ENCODE measurements around the gene SIGLEC12. TPM values are rescaled to one million over a fixed set of nuclear protein-coding genes. Genes with fewer than 3 reads are reported as not detected.
"Not testable (repeated sequence)": the region's sequence is repeated elsewhere in the genome, so short reads cannot be mapped to it uniquely, and the experiment has no call there.

SIGLEC12 gene
- total RNA-seq, 1 donor from 2014 or later: not detected

DNA sequence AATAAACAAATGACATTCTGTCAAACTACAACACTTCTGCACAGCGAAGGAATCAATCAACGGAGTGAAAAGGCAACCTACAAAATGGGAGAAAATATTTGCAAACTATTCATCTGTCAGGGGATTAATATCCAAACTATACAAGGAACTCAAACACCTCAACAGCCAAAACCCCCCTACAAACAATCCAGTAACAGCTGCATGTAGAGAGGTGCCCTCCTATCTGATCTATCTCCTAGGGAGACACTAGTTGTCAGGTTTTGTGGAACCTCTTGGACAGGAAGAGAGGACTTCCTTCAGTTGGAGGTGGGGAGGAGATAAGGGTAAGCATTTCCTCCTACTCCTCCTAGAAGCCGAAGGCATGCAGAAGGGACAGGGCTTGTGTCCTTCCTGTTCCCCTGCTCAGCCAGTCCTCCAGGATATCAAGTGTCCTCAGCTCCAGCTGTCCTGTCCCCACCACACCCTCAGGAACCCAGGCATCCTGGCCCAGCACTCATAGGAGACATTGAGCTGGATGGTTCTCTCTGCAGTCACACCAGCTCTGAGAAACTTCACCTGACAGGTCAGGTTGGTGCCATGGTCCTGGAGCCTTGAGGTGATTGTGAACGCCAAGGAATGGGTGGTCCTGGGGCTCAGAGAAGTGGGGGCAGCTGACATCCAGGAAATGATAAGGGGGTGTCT lies 33.6 kb downstream of the SIGLEC12 start:
- Mint-ChIP-seq H3K27ac (ENCODE audit: unreplicated experiment) (peak overlapping the region; percentile 85), H3K36me3 (ENCODE audit: low read depth, unreplicated experiment) (no peaks in the 10 kb centered on the region), H3K9me3 (ENCODE audit: unreplicated experiment) (no peaks in the 10 kb centered on the region), H3K4me1 (ENCODE audit: unreplicated experiment) (peaks cover 47% of the 10 kb centered on the region), H3K4me3 (ENCODE audit: unreplicated experiment) (peak overlapping the region; percentile 15), H3K27me3 (ENCODE audit: unreplicated experiment) (peaks cover 4% of the 10 kb centered on the region)
- TF ChIP-seq, protein P1, sequence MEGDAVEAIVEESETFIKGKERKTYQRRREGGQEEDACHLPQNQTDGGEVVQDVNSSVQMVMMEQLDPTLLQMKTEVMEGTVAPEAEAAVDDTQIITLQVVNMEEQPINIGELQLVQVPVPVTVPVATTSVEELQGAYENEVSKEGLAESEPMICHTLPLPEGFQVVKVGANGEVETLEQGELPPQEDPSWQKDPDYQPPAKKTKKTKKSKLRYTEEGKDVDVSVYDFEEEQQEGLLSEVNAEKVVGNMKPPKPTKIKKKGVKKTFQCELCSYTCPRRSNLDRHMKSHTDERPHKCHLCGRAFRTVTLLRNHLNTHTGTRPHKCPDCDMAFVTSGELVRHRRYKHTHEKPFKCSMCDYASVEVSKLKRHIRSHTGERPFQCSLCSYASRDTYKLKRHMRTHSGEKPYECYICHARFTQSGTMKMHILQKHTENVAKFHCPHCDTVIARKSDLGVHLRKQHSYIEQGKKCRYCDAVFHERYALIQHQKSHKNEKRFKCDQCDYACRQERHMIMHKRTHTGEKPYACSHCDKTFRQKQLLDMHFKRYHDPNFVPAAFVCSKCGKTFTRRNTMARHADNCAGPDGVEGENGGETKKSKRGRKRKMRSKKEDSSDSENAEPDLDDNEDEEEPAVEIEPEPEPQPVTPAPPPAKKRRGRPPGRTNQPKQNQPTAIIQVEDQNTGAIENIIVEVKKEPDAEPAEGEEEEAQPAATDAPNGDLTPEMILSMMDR (IDR thresholded peaks at IDR 0.05; ENCODE audit: unreplicated experiment): no peak
- DNase-seq (ENCODE audit: low spot score): no peak

GRCh38 chr19:51466723-51467122 lies 34.9 kb downstream of the SIGLEC12 start:
- TF ChIP-seq, protein P1 (IDR thresholded peaks at IDR 0.05; ENCODE audit: unreplicated experiment): no peak
- H3K27ac Mint-ChIP-seq (ENCODE audit: unreplicated experiment): peak overlapping the region; percentile 85
- no peaks in the 10 kb centered on the region for H3K9me3 Mint-ChIP-seq (ENCODE audit: unreplicated experiment)

DNA sequence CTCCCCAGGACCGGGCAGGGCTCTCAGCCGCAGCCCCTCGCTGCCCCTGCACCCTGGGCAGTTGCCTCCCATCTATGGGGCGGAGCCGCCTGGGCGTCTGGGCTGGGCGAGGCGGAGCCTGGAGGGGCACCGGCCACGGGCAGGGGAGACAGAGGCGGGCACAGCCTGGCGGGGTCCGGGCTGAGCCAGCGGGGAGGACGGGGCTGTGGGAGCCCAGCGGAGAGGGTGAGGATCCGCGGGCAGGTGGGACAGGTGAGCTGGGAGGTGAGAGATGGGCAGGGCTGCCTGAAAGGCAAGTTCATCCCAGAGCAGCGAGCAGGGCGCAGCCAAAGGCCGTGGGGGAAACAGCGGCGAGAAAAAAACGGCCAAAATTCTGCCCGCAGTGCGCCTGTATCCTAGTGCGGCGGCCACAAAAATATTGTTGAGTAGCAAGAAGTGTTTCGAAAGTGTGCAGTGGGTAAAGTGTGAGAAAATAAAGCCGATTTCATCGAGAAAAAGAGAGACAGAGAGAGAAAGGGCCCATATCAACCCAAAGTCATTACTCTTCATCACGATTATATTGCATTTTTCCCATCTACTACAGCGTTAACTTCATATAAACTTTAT lies 37.5 kb downstream of the SIGLEC12 start:
- H3K36me3 Mint-ChIP-seq (ENCODE audit: low read depth, unreplicated experiment); H3K27me3 Mint-ChIP-seq (ENCODE audit: unreplicated experiment): not testable (repeated sequence)
- peaks cover 54% of the 10 kb centered on the region for H3K4me1 Mint-ChIP-seq (ENCODE audit: unreplicated experiment)

More at GRCh38 chr19:51466723-51467122, 34.9 kb downstream of the SIGLEC12 start:
- DNase-seq (ENCODE audit: low spot score): no peak
- H3K27me3 Mint-ChIP-seq (ENCODE audit: unreplicated experiment): peaks cover 4% of the 10 kb centered on the region
- H3K4me1 Mint-ChIP-seq (ENCODE audit: unreplicated experiment): peaks cover 43% of the 10 kb centered on the region
- H3K4me3 Mint-ChIP-seq (ENCODE audit: unreplicated experiment): no peak overlapping the region
- H3K36me3 Mint-ChIP-seq (ENCODE audit: low read depth, unreplicated experiment): no peaks in the 10 kb centered on the region

GRCh38 chr19:51462681-51463080 lies 38.9 kb downstream of the SIGLEC12 start:
- Mint-ChIP-seq H3K4me3 (ENCODE audit: unreplicated experiment) (no peak overlapping the region), H3K4me1 (ENCODE audit: unreplicated experiment) (peaks cover 40% of the 10 kb centered on the region), H3K36me3 (ENCODE audit: low read depth, unreplicated experiment) (peaks cover 6% of the 10 kb centered on the region), H3K27ac (ENCODE audit: unreplicated experiment) (no peak overlapping the region), H3K9me3 (ENCODE audit: unreplicated experiment) (no peaks in the 10 kb centered on the region), H3K27me3 (ENCODE audit: unreplicated experiment) (peaks cover 8% of the 10 kb centered on the region)
- TF ChIP-seq, protein P1 (IDR thresholded peaks at IDR 0.05; ENCODE audit: unreplicated experiment): no peak
- no peak for DNase-seq (ENCODE audit: low spot score)

More for the DNA sequence above, 37.5 kb downstream of the SIGLEC12 start:
- not testable (repeated sequence) for H3K4me3 Mint-ChIP-seq (ENCODE audit: unreplicated experiment); H3K9me3 Mint-ChIP-seq (ENCODE audit: unreplicated experiment); H3K27ac Mint-ChIP-seq (ENCODE audit: unreplicated experiment); DNase-seq (ENCODE audit: low spot score)

- Mint-ChIP-seq H3K4me3 (ENCODE audit: unreplicated experiment) (no peak overlapping the region), H3K27me3 (ENCODE audit: unreplicated experiment) (peaks cover 8% of the 10 kb centered on the region), H3K4me1 (ENCODE audit: unreplicated experiment) (peaks cover 36% of the 10 kb centered on the region), H3K36me3 (ENCODE audit: low read depth, unreplicated experiment) (peaks cover 6% of the 10 kb centered on the region), H3K27ac (ENCODE audit: unreplicated experiment) (no peak overlapping the region), H3K9me3 (ENCODE audit: unreplicated experiment) (no peaks in the 10 kb centered on the region)
- TF ChIP-seq, protein P1 (IDR thresholded peaks at IDR 0.05; ENCODE audit: unreplicated experiment): no peak
- DNase-seq (ENCODE audit: low spot score): no peak
Observed at GRCh38 chr19:51462276-51462675, 39.3 kb downstream of the SIGLEC12 start.
